SK-N-SH treated with all-trans-retinoic acid at 6 μM for 48 hours (cell line): ENCODE results near the gene HPCAL1.

Experiments used
- GLIS3 ChIP-seq: fragments of 250-450 bp; sonication (Bioruptor Pico); IDR thresholded peaks from 2 replicates; pipeline ENCODE4 v1.5.0; 2020; ENCODE audit warnings: mild to moderate bottlenecking, moderate library complexity
- PATZ1 ChIP-seq: fragments of 250-450 bp; sonication (Bioruptor Pico); IDR thresholded peaks from 2 replicates; pipeline ENCODE4 v1.8.0; 2020; ENCODE audit warnings: mild to moderate bottlenecking, moderate library complexity, borderline replicate concordance

- TF ChIP-seq PATZ1 (CRISPR knock-in tag) (no peak), GLIS3 (no peak)
Observed at GRCh38 chr2:10281891-10282290, 20.8 kb upstream of the HPCAL1 start.
